HG03442 (cell line): ENCODE data around the gene KRT35.

Source experiments
- ATAC-seq: cut with Tn5 transposase; IDR thresholded peaks from one replicate; pipeline ENCODE4 v1.9.1; 2021; ENCODE audit warnings: mild to moderate bottlenecking, moderate library complexity; ENCODE audit not compliant: unreplicated experiment

The KRT35 gene

GRCh38 chr17:41481036-41481435 is at the start of gene KRT35:
Gene KRT35 (minus strand): TSS chr17:41481151. CDS start chr17:41481097, 54 bp downstream.
- ATAC-seq, result no peak

DNA sequence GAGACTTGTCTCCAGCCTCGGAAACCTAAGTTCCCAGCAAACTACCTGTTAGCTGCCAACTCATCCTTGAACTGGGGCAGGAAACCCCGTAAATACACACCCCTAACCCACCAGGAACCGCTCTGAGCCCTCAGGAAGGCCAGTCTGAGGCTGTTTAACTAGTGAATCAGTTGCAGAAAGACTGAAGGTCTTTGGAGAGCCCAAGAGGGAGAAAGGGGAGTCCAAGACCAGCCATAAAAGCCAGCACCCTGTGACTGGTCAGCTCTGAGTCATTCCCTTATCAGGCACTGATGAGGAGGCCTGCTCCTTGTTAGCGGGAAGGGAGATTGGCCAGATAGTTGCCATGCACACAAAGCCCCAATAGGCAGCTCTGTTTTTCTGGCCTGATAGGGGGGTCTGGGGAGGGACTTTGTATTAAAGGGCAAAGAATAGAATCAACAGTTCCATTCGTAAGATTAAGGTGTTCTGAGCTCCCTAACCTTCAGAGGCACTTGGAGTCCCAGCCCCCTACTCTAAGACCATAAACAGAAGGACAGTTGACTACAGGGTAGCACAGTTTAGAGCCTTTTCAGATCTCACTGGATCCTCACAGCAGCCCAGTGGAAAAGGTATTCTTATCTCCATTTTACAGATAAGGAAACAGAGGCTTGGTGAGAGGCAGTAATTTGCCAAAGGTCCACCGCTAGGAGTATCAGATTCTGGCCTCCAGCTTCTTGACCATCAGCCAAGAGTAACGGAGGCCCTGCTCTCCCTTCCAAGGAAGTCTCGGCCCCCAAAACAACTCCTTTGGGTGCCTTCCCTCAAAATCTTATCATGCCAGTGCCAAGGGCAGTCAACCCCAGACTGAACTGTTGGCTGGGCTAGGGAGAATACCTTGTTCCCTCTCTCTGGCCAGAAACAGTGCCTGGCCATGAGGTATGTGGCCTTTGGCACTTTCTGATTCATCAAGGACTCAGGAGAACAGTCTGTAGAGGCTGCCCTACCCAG is 49.4 kb upstream of the KRT35 start:
- ATAC-seq, result no peak

- no peak for ATAC-seq
Measured at GRCh38 chr17:41529491-41529915, 48.6 kb upstream of the KRT35 start.

DNA sequence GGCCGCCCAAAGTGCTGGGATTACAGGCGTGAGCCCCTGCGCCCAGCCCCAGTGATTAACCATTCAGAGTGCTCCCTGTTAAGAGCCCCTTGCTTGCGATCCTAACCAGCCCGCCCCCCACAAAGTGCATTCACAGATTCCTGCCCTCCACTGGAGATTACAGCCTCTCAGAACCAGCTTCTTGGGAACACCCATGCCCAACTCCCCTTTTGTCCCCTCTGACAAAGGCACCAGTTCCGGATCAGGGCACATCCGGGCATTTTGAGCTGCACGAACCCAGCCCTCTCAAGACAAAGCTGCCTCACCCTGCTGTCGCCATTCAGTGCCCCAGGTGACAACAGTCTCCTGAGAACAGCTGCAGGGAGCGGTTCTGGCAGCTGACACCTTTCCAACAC is 48.0 kb upstream of the KRT35 start:
- ATAC-seq, result no peak

- no peak for ATAC-seq
Measured at GRCh38 chr17:41527063-41528023, 46.4 kb upstream of the KRT35 start.

- ATAC-seq, result no peak
Measured at GRCh38 chr17:41524261-41524660, 43.3 kb upstream of the KRT35 start.

- no peak for ATAC-seq
Measured at GRCh38 chr17:41523787-41524186, 42.8 kb upstream of the KRT35 start.

DNA sequence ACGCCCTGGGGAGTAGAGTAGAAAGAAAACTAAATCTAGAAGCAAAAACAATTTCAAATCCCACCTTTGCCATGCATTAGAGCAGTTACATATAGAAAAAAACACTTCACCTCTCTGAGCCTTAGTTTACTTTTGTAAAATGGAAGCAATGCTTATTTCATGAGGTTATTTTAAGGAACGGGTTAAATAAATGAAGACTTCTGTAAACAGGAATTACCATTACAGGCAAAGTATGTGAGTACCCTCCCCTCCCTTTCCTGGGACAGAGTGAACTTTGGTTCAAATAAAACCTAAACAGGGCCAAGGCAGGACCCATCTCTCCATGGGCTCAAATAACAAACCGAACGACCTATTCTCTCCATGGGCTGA is 42.3 kb upstream of the KRT35 start:
- ATAC-seq, result no peak

DNA sequence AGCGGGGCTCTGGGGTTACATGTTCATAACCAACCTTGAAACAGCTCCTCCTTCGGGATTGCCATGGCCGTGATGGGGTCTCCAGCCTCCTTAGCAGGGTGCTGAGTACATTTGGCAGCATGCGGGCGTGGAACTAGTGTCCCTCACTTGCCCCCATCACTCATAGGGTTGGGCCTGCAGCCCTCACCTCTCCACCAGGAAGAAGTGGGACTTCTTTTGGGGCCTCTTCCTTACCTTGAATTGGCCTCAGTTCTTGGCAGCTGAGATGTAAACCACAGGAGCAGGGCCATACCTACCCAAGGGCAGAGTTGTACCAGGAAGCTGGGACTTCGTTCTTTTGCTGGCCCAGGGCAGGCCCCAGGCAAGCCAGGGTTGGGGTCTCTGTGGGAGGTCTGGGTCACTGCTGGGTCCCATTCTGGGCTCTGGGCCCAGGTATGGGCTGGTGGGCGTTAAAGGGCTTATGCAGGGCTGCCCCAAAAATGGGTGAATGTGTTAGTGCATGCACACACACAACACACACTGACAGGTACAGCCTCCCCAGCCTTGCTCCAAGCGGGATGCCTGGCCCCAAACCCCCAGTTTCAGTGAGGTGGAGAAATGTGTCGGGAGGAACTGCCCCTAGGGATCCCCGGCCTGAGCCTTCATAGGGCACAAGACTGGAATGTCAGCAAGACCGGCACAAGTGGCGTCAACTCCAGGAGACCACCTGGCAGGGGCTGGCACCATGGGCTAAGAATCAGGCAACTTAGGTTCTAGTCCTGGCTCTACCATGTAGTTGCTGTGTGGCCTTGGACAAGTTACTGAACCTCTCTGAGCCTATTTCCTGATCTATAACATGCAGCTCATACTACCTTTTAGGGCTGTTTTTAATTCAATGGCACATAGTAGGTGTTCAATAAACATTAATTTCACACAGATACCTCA is 41.6 kb upstream of the KRT35 start:
- ATAC-seq, result no peak

DNA sequence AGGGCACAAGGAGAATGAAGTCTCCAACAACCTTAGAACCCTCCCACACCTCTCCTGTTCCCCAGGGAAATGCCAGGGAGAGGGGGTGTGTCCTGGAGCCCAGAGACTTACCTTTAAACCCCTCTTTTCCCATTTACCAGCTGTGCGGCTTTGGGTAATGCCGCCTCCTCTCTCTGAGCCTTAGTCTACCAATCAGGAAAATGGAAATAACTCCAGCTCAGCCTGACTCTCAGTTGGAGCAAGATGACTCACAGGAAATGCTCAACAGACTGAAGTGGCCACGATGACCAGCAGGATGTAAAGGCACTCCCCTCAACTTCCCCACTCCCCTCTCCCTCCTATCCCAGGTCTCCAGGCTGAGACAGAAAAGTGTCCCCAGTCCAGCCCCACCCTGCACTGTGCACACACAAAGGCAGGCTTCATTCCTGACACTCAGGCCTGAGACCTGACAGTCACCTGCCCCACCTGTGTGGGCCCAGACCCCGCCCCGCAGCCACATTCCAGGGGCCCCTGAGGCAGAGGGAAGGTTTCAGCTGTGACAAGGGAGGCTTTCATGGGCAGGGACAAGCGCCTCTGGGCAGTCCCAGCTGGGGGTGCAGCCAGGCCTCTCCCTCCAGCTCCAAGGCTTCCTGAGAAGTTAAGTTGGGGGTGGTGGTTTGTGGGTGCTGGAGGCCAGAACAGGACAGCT is 40.8 kb upstream of the KRT35 start:
- no peak for ATAC-seq

DNA sequence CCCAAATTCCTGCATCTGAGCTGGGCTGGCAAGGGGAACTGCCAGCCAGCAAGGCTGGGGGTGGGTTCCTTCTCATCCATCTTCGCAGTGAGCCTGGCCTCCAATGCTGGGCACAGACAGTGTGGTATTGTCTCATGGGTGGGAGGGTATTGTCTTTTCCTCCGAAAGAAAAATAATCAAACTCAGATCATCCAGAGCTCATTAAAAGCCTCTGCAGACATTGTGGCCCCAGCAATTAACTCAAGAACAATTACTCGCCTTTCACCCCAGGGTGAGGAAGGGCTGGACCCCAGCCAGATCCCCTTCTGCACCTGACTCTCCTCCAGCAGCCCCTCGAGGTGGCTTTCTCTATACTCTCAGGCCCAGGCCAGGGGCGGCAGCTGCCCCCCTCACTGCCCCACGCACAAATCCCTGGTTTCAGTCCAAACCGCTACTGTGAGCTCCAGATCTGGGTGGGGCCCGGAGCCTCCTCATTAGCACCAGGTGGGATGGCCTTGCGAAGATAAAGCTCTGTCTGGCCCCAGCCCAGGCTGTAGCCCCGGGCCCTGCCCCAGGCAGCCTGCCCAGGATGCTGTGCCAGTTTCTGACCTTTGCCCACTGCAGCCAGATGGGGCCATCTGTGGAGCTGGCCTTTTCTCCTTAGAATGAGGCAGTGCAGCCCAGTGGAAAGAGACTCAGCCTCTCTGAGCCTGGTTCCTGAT is 40.0 kb upstream of the KRT35 start:
- no peak for ATAC-seq

DNA sequence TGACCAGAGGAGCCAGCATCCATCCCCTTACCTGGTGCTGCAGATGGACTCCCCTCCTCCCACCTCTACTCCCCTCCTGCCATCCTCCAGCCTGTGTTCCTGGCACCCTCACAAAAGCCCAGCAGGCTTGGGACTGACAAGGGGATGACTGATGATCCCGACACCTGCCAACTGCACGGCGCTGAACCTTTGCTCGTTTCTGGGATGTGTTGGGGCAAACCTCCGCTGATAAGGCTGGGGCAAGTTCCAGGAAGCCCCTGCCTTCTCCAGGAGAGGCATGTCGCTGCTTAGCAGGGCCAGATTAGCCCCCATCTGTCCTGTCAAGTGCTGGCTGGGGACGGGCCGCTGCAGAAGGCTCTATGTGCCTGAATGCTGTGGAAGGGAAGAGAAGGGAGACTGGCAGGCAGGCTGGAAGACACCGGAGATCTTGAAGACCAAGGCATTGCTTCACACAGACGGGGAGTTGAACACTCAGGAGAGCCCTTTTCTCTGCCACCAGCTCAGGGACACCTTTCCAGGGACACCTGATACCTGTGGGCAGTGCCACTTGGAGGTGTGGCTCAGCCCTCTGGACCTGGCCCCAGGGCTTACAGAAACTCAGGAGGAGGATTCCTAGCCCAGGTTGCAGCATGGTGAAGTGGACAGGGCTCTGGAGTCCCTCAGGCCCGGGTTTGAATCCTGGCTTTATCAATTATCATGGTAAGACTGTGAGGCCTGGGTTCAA is 38.7 kb upstream of the KRT35 start:
- no peak for ATAC-seq

GRCh38 chr17:41518789-41519449 is 38.0 kb upstream of the KRT35 start, which contains the start of gene KRT15:
Gene KRT15 (minus strand): TSS chr17:41518890. CDS start chr17:41518827, 63 bp downstream.
- ATAC-seq, result no peak

GRCh38 chr17:41518031-41518430 is 37.1 kb upstream of the KRT35 start:
- ATAC-seq, result no peak

GRCh38 chr17:41516830-41517283 is 35.9 kb upstream of the KRT35 start:
- no peak for ATAC-seq

DNA sequence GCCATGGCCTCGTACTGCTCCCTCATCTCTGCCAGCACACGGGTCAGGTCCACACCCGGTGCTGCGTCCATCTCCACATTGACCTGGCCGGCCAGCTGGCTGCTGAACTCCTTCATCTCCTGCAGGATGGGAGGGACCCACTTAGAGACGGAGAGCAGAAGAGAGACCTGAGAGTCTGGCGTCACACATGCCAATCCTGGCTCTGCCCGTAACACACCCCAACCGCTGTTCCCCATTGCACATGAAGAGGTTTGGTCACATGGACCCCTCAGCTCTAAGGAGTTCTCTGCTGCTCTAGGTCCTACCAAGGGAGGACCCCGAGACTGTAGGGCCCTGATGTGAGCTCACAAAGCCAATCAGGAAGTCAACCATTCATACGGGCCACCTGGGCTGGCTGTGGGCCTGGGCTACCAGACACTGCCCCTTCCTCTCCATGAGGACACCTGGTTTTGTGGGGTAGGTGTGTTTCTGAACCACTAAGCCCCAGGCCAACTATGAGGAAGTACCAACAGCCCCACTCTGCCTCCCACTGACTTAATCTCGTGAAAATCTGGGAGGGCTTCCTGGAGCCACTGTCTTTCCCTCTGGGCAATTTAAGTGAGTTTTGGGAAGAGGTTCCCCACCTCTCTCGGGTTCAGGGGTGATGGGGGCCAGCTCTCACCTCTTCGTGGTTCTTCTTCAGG is 35.3 kb upstream of the KRT35 start:
- ATAC-seq, result no peak

DNA sequence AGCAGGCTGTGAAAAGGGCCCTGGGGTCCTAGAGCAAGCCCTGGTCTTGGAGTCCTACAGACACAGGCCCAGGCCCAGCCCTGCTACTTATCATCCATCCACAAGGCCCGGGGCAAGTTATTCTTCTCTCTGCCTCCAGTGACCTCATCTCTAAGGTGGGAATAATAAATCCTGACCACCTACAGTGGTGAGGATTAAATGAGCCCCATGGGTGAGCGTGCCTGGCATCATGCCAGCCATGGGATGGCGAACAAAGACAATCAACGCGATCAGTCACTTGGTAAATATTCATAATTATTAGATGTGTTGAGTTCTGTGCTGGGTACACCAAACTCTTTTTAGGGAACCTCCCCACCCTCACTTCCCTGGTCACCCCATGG is 32.2 kb upstream of the KRT35 start:
- ATAC-seq, result no peak
